ENCODE data around the gene IRS4.

Gene IRS4

GRCh38 chrX:108712886-108713285, 23.5 kb downstream of the IRS4 start:
- H3K4me3 ChIP-seq (ENCODE audit: low read depth, low read length), result no peak overlapping the region
- no peak for TF ChIP-seq CTCF (IDR thresholded peaks at IDR 0.05; ENCODE audit: low read depth, low read length)
- in situ Hi-C loops (cut with HindIII; ENCODE audit: low sequenced_read_pairs), result no loop called here
- no peak for DNase-seq (ENCODE audit: low read depth, low spot score)

DNA sequence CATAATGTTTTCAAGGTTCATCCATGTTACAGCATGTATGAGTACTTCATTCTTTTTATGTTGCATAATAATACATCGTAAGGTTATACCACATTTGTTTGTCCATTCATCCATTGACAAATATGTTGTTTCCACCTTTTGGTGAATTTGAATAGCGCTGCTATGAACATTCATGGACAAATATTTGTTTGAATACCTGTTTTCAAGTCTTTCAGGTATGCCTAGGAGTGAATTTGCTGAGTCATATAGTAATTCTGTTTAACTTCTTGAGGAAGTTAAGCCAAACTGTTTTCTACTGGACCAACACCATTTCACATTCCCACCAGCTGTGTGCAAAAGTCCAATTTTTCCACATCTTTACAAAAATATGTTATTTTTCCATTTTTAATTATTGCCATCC, 31.5 kb downstream of the IRS4 start:
- TF ChIP-seq CTCF (IDR thresholded peaks at IDR 0.05; ENCODE audit: low read depth, low read length), result no peak
- in situ Hi-C loops (cut with HindIII; ENCODE audit: low sequenced_read_pairs), result no loop called here
- H3K4me3 ChIP-seq (ENCODE audit: low read depth, low read length), result no peak overlapping the region
- no peak for DNase-seq (ENCODE audit: low read depth, low spot score)

- no peak overlapping the region for H3K4me3 ChIP-seq (ENCODE audit: low read depth, low read length)
- no peak for TF ChIP-seq CTCF (IDR thresholded peaks at IDR 0.05; ENCODE audit: low read depth, low read length)
- no peak for DNase-seq (ENCODE audit: low read depth, low spot score)
- in situ Hi-C loops (cut with HindIII; ENCODE audit: low sequenced_read_pairs), result no loop called here
Measured at GRCh38 chrX:108702530-108702929, 33.8 kb downstream of the IRS4 start.

DNA sequence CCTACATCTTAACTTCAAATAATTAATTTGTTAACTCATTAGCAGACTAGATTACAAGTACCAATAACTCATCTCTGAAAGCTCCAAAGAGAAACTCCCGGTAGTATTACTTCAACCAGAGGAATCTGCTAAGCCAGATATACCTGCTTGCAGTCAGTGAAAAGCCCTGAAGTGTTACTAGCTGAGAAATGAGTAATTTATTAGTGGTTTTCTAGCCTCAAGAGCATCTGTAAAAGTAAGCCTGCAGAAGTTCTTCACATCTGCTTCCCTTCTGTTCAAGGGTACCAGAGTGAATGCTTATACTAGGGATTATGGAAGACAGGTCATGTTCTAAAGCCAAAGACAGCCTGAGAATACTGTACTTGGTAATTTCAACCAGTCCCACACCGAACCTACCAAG, 34.7 kb downstream of the IRS4 start:
- in situ Hi-C loops (cut with HindIII; ENCODE audit: low sequenced_read_pairs), result no loop called here

GRCh38 chrX:108699368-108699767, 37.0 kb downstream of the IRS4 start:
- in situ Hi-C loops (cut with HindIII; ENCODE audit: low sequenced_read_pairs), result no loop called here
- DNase-seq (ENCODE audit: low read depth, low spot score), result peak; percentile 36
- peak; percentile 33 for TF ChIP-seq CTCF (IDR thresholded peaks at IDR 0.05; ENCODE audit: low read depth, low read length)
- H3K4me3 ChIP-seq (ENCODE audit: low read depth, low read length), result no peak overlapping the region

More for the DNA sequence above, 34.7 kb downstream of the IRS4 start:
- no peak for TF ChIP-seq CTCF (IDR thresholded peaks at IDR 0.05; ENCODE audit: low read depth, low read length)
- H3K4me3 ChIP-seq (ENCODE audit: low read depth, low read length), result no peak overlapping the region
- no peak for DNase-seq (ENCODE audit: low read depth, low spot score)

GRCh38 chrX:108696690-108697089, 39.7 kb downstream of the IRS4 start:
- DNase-seq (ENCODE audit: low read depth, low spot score), result no peak
- TF ChIP-seq CTCF (IDR thresholded peaks at IDR 0.05; ENCODE audit: low read depth, low read length), result no peak
- no peak overlapping the region for H3K4me3 ChIP-seq (ENCODE audit: low read depth, low read length)
- in situ Hi-C loops (cut with HindIII; ENCODE audit: low sequenced_read_pairs), result no loop called here

Data from astrocyte of the spinal cord (primary cell).